PC-9 (cell line): ENCODE measurements around the gene RNF17. TPM values are rescaled to one million over a fixed set of nuclear protein-coding genes. Genes with fewer than 3 reads are reported as not detected.

Experiments used
- BruUV-seq: library from RNA; stranded (reverse); fragments of 400-500 nt; replicated peaks from 2 replicates; lab custom pipeline; 2021; lab: Mats Ljungman, UMichigan
- CTCF ChIA-PET: fragments of 300-600 bp; sonication (Branson Sonifier 250); formaldehyde crosslinking; loops from one replicate; lab custom pipeline; 2022; ENCODE audit warnings: antibody characterized with exemption; lab: Charles Lee
- POLR2A ChIA-PET: fragments of 300-600 bp; sonication (Branson Sonifier 250); formaldehyde crosslinking; loops from one replicate; lab custom pipeline; 2022; ENCODE audit warnings: antibody characterized with exemption; ENCODE audit not compliant: unreplicated experiment; lab: Charles Lee
- DNase-seq, 2 experiments: peaks; one replicate each; pipeline versions ENCODE4 v3.0.0 to v3.0.0-alpha.2; 2015 to 2022; ENCODE audit warnings: mixed read lengths in 1 of 2
- H2AFZ ChIP-seq: fragments of 200-600 bp; sonication (generic); 2 replicates; pipeline ENCODE4 v1.8.1; 2017; ENCODE audit warnings: antibody characterized with exemption
- H3F3A ChIP-seq: fragments of 200-600 bp; sonication (generic); 2 replicates; pipeline ENCODE4 v1.8.1; 2017; ENCODE audit warnings: antibody characterized with exemption, mild to moderate bottlenecking, low read depth; ENCODE audit not compliant: insufficient read depth
- H3K27ac ChIP-seq: fragments of 200-600 bp; sonication (generic); 2 replicates; pipeline ENCODE4 v1.6.1; 2016; ENCODE audit warnings: mixed run types
- H3K27me3 ChIP-seq: fragments of 200-600 bp; sonication (generic); 2 replicates; pipeline ENCODE4 v1.6.1; 2016; ENCODE audit warnings: low read depth, mixed run types; ENCODE audit not compliant: insufficient read depth
- H3K36me3 ChIP-seq: fragments of 200-600 bp; sonication (generic); 2 replicates; pipeline ENCODE4 v1.6.1; 2016; ENCODE audit warnings: low read depth, mixed run types
- H3K4me1 ChIP-seq: fragments of 200-600 bp; sonication (generic); replicated peaks from 2 replicates; pipeline ENCODE4 v1.6.1; 2016; ENCODE audit warnings: mixed run types; ENCODE audit not compliant: insufficient read depth
- H3K4me2 ChIP-seq: fragments of 200-600 bp; sonication (generic); 2 replicates; pipeline ENCODE4 v1.6.1; 2017; ENCODE audit warnings: mixed run types
- H3K4me3 ChIP-seq: fragments of 200-600 bp; sonication (generic); 2 replicates; pipeline ENCODE4 v1.6.1; 2016; ENCODE audit warnings: mixed run types
- H3K79me2 ChIP-seq: fragments of 200-600 bp; sonication (generic); 2 replicates; pipeline ENCODE4 v1.6.1; 2017; ENCODE audit warnings: low read depth, mixed run types
- H3K9me2 ChIP-seq: fragments of 200-600 bp; sonication (generic); 2 replicates; pipeline ENCODE4 v1.8.1; 2017; ENCODE audit warnings: mild to moderate bottlenecking; ENCODE audit not compliant: insufficient read depth
- H3K9me3 ChIP-seq: fragments of 200-600 bp; sonication (generic); 2 replicates; pipeline ENCODE4 v1.8.1; 2016; ENCODE audit warnings: low read depth; ENCODE audit not compliant: insufficient read depth
- H4K20me1 ChIP-seq: fragments of 200-600 bp; sonication (generic); 2 replicates; pipeline ENCODE4 v1.8.1; 2017; ENCODE audit not compliant: insufficient read depth
- EZH2 ChIP-seq: fragments of 200-600 bp; sonication (generic); IDR thresholded peaks from 2 replicates; pipeline ENCODE4 v1.8.0; 2017; ENCODE audit warnings: antibody characterized with exemption, low read depth
- intact Hi-C: fragments of 100-400 bp; cut with micrococcal nuclease; formaldehyde crosslinking; loops from one replicate; pipeline ENCODE4 v1.10.0; 2022; ENCODE audit not compliant: unreplicated experiment
- total RNA-seq: library from RNA; stranded (reverse); gene quantifications from 2 replicates; pipeline ENCODE4 v1.2.3, GENCODE V29; 2021
- TF ChIP-seq, protein P1 (sequence below): fragments of 200-600 bp; sonication (generic); conservative IDR thresholded peaks from 2 replicates; pipeline ENCODE4 v1.6.1; 2017; ENCODE audit warnings: mixed run types, antibody characterized with exemption, mild to moderate bottlenecking, moderate library complexity

The RNF17 gene
- total RNA-seq, 1 experiment from 2014 or later = not detected

DNA sequence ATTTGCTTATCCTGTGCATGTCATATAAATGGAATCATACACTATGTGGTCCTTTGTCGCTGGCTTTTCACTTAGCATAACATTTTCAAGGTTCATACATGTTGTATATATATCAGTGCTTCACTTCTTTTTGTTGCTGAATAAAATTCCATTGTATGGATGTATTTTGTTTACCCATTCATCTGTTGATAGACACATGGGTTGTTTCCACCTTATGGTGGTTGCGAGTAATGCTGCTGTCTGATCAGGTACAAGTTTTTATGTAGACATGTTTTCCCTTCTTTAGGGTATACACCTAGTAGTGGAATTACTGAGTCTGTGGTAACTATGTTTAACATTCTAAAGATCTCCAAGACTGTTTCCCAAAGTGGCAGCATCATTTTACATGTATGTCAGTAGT, 102.5 kb downstream of the RNF17 start:
- H3K36me3 ChIP-seq = no peaks in the 10 kb centered on the region
- POLR2A ChIA-PET = no interaction called here
- CTCF ChIA-PET = no interaction called here
- H3K9me2 ChIP-seq = no peaks in the 10 kb centered on the region
- H3K27me3 ChIP-seq = no peaks in the 10 kb centered on the region
- H3K79me2 ChIP-seq = no peaks in the 10 kb centered on the region
- no peaks in the 10 kb centered on the region for H3K9me3 ChIP-seq
- intact Hi-C loops = no loop called here
- no peaks in the 10 kb centered on the region for H4K20me1 ChIP-seq
- H3K4me2 ChIP-seq = no peak overlapping the region
- H2AFZ ChIP-seq = no peak overlapping the region
- TF ChIP-seq, protein P1, sequence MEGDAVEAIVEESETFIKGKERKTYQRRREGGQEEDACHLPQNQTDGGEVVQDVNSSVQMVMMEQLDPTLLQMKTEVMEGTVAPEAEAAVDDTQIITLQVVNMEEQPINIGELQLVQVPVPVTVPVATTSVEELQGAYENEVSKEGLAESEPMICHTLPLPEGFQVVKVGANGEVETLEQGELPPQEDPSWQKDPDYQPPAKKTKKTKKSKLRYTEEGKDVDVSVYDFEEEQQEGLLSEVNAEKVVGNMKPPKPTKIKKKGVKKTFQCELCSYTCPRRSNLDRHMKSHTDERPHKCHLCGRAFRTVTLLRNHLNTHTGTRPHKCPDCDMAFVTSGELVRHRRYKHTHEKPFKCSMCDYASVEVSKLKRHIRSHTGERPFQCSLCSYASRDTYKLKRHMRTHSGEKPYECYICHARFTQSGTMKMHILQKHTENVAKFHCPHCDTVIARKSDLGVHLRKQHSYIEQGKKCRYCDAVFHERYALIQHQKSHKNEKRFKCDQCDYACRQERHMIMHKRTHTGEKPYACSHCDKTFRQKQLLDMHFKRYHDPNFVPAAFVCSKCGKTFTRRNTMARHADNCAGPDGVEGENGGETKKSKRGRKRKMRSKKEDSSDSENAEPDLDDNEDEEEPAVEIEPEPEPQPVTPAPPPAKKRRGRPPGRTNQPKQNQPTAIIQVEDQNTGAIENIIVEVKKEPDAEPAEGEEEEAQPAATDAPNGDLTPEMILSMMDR = no peak
- TF ChIP-seq EZH2 = no peak
- no peak overlapping the region for H3K4me3 ChIP-seq
- H3K27ac ChIP-seq = no peak overlapping the region
- H3F3A ChIP-seq = no peaks in the 10 kb centered on the region
- DNase-seq = no peak
- no peaks in the 10 kb centered on the region for H3K4me1 ChIP-seq
- no TSS peak for BruUV-seq

DNA sequence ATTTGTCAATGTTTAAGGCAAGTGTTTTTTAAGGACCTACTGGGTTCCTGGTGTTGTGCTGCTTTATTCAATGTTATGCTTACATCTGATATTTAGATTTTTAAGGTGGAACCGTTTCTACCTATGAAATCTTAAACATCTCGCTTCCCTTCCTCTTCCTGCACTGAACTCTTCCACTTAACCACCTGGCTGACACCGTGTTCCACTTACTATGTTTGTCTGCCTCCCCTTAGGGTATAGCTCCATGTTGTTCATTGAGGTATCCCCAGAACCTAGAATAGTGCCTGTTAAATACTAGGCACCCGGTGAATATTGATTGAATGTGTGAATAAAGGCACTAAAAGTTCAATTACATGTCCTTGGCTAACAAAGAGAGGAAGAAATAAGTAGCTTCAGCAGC, 104.9 kb downstream of the RNF17 start:
- no peak for DNase-seq
- Histone ChIP-seq H3K9me2 (0 out of 2 replicates have a peak, but pooled peaks cover 2% of the 10 kb centered on the region), H3K27ac (no peak overlapping the region), H4K20me1 (no peaks in the 10 kb centered on the region), H3K9me3 (no peaks in the 10 kb centered on the region; the same call in 1 of the 2 replicates), H3F3A (no peaks in the 10 kb centered on the region), H2AFZ (no peak overlapping the region), H3K36me3 (no peaks in the 10 kb centered on the region), H3K4me3 (no peak overlapping the region), H3K27me3 (peaks cover 4% of the 10 kb centered on the region; the same call in 1 of the 2 replicates), H3K79me2 (no peaks in the 10 kb centered on the region), H3K4me2 (no peak overlapping the region), H3K4me1 (no peaks in the 10 kb centered on the region)
- no TSS peak for BruUV-seq
- ChIA-PET CTCF (no interaction called here), POLR2A (no interaction called here)
- TF ChIP-seq EZH2 = no peak
- TF ChIP-seq, protein P1 = no peak
- intact Hi-C loops = no loop called here

DNA sequence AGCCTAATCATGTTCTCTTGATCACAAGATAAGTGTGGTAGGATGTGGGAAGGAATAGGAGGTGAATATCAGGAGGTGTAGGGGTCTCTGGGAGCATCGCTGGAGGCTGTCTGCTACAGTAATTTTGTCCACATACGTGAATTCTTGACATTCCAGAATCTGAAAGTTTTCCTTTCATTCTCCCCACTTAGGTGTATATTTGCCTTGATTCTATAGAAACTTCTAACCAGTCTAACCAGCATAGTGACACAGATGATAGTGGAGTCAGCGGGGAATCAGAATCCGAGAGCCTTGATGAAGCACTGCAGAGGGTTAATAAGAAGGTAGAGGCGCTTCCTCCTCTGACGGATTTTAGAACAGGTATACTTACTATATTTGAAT, 106.4 kb downstream of the RNF17 start:
- intact Hi-C loops = no loop called here

More for the DNA sequence above, 106.4 kb downstream of the RNF17 start:
- Histone ChIP-seq H3K4me2 (no peak overlapping the region), H3K36me3 (no peaks in the 10 kb centered on the region), H3K27ac (no peak overlapping the region), H3K4me3 (no peak overlapping the region), H3K9me3 (no peaks in the 10 kb centered on the region; the same call in 1 of the 2 replicates), H3K9me2 (0 out of 2 replicates have a peak, but pooled peaks cover 2% of the 10 kb centered on the region), H2AFZ (no peak overlapping the region), H4K20me1 (no peaks in the 10 kb centered on the region), H3K4me1 (no peaks in the 10 kb centered on the region), H3K27me3 (peaks cover 4% of the 10 kb centered on the region; the same call in 1 of the 2 replicates), H3K79me2 (no peaks in the 10 kb centered on the region), H3F3A (no peaks in the 10 kb centered on the region)
- no peak for DNase-seq
- POLR2A ChIA-PET = no interaction called here
- CTCF ChIA-PET = no interaction called here
- BruUV-seq = no TSS peak
- TF ChIP-seq, protein P1 = no peak
- no peak for TF ChIP-seq EZH2
